Hepatocyte (in vitro differentiated cells): ENCODE measurements around the gene SLBP. TPM values are rescaled to one million over a fixed set of nuclear protein-coding genes. Genes with fewer than 3 reads are reported as not detected.

Experiments used
- DNase-seq: peaks from one replicate; pipeline ENCODE4 v3.0.0-alpha.2; 2016; ENCODE audit warnings: low spot score
- H2AFZ ChIP-seq: fragments of 200-600 bp; sonication (generic); 2 replicates; pipeline ENCODE4 v1.6.0; 2016; ENCODE audit warnings: antibody characterized with exemption, mild to moderate bottlenecking
- H3K27ac ChIP-seq: fragments of 200-600 bp; sonication (generic); 2 replicates; pipeline ENCODE4 v1.5.1; 2016; ENCODE audit warnings: mild to moderate bottlenecking
- H3K27me3 ChIP-seq: fragments of 200-600 bp; sonication (generic); 2 replicates; pipeline ENCODE4 v1.6.1; 2016
- H3K36me3 ChIP-seq: fragments of 200-600 bp; sonication (generic); replicated peaks from 2 replicates; pipeline ENCODE4 v1.5.1; 2016; ENCODE audit warnings: low read depth; ENCODE audit not compliant: insufficient read depth
- H3K4me1 ChIP-seq: fragments of 200-600 bp; sonication (generic); 2 replicates; pipeline ENCODE4 v1.5.1; 2016; ENCODE audit warnings: mild to moderate bottlenecking, moderate library complexity; ENCODE audit not compliant: insufficient read depth
- H3K4me2 ChIP-seq: fragments of 200-600 bp; sonication (generic); 2 replicates; pipeline ENCODE4 v1.6.0; 2016
- H3K4me3 ChIP-seq: fragments of 200-600 bp; sonication (generic); 2 replicates; pipeline ENCODE4 v1.5.1; 2016; ENCODE audit warnings: mild to moderate bottlenecking
- H3K79me2 ChIP-seq: fragments of 200-600 bp; sonication (generic); 2 replicates; pipeline ENCODE4 v1.6.0; 2017; ENCODE audit warnings: mild to moderate bottlenecking
- H3K9me2 ChIP-seq: fragments of 200-600 bp; sonication (generic); replicated peaks from 2 replicates; pipeline ENCODE4 v1.6.0; 2017; ENCODE audit warnings: mild to moderate bottlenecking; ENCODE audit not compliant: insufficient read depth
- H3K9me3 ChIP-seq: fragments of 200-600 bp; sonication (generic); 2 replicates; pipeline ENCODE4 v1.5.1; 2016; ENCODE audit warnings: low read depth, mild to moderate bottlenecking
- H4K20me1 ChIP-seq: fragments of 200-600 bp; sonication (generic); 2 replicates; pipeline ENCODE4 v1.6.0; 2016; ENCODE audit warnings: mild to moderate bottlenecking; ENCODE audit not compliant: insufficient read depth, poor library complexity, severe bottlenecking
- CTCF ChIP-seq: fragments of 200-600 bp; sonication (generic); IDR thresholded peaks from 2 replicates; pipeline ENCODE4 v1.5.1; 2016; ENCODE audit warnings: antibody characterized with exemption, mild to moderate bottlenecking; ENCODE audit not compliant: poor library complexity
- EZH2 ChIP-seq: fragments of 200-600 bp; sonication (generic); IDR thresholded peaks from 2 replicates; pipeline ENCODE4 v1.6.1; 2016; ENCODE audit warnings: antibody characterized with exemption, mild to moderate bottlenecking, borderline replicate concordance
- EZH2phosphoT487 ChIP-seq: fragments of 200-600 bp; sonication (generic); IDR thresholded peaks from one replicate; pipeline ENCODE4 v1.6.1; 2018; ENCODE audit warnings: antibody characterized with exemption, mild to moderate bottlenecking, low read depth, moderate library complexity; ENCODE audit not compliant: unreplicated experiment, severe bottlenecking
- WGBS: methylation state at CpG from one replicate; pipeline ENCODE4 v1.1.6; 2016; ENCODE audit warnings: low lambda C conversion rate; ENCODE audit errors: missing lambda C conversion rate; 5-methylcytosine and 5-hydroxymethylcytosine counted together
- polyA plus RNA-seq: library from polyadenylated mRNA; unstranded; fragments of >200 nt; fragmentation: Nextera tagmentation; extraction: Ambion mirVana; gene quantifications from 2 replicates; pipeline ENCODE4 v1.2.1, GENCODE V29; 2016
- total RNA-seq: library from RNA; depleted of rRNA; stranded (reverse); fragments of >200 nt; gene quantifications from 2 replicates; pipeline ENCODE4 v1.2.3, GENCODE V29; 2014

Gene SLBP
- total and polyA plus RNA-seq, 2 experiments from 2014 or later: 82.5 to 84.0 TPM

- peaks cover 72% of the 10 kb centered on the region for H3K79me2 ChIP-seq
- no peak overlapping the region for H3K27ac ChIP-seq
- H3K4me2 ChIP-seq: peak overlapping the region; percentile 95
- peaks cover 14% of the 10 kb centered on the region for H3K4me1 ChIP-seq
- H3K9me2 ChIP-seq: no peaks in the 10 kb centered on the region
- H4K20me1 ChIP-seq: peaks cover 14% of the 10 kb centered on the region
- WGBS: 82% methylated on average over 9 of the region's 9 CpGs
- TF ChIP-seq EZH2phosphoT487 (no peak), CTCF (no peak), EZH2 (no peak)
- H3K36me3 ChIP-seq: no peaks in the 10 kb centered on the region
- H2AFZ ChIP-seq: no peak overlapping the region
- no peaks in the 10 kb centered on the region for H3K9me3 ChIP-seq
- DNase-seq: no peak
- H3K27me3 ChIP-seq: no peaks in the 10 kb centered on the region
- no peak overlapping the region for H3K4me3 ChIP-seq
Observed at GRCh38 chr4:1714303-1715001, 2.3 kb upstream of the SLBP start.

GRCh38 chr4:1713003-1713851, 1.1 kb upstream of the SLBP start:
- Histone ChIP-seq H3K27me3 (no peaks in the 10 kb centered on the region), H3K4me1 (peaks cover 25% of the 10 kb centered on the region), H3K27ac (peak overlapping the region; percentile 100), H4K20me1 (peaks cover 19% of the 10 kb centered on the region), H3K4me3 (peak overlapping the region; percentile 46), H3K79me2 (peaks cover 71% of the 10 kb centered on the region), H3K9me3 (no peaks in the 10 kb centered on the region), H3K4me2 (peak overlapping the region; percentile 95), H3K9me2 (no peaks in the 10 kb centered on the region), H2AFZ (peak overlapping the region; percentile 69), H3K36me3 (no peaks in the 10 kb centered on the region)
- TF ChIP-seq EZH2 (no peak), EZH2phosphoT487 (no peak), CTCF (no peak)
- DNase-seq: no peak
- WGBS: 31% methylated on average over 35 of the region's 35 CpGs

DNA sequence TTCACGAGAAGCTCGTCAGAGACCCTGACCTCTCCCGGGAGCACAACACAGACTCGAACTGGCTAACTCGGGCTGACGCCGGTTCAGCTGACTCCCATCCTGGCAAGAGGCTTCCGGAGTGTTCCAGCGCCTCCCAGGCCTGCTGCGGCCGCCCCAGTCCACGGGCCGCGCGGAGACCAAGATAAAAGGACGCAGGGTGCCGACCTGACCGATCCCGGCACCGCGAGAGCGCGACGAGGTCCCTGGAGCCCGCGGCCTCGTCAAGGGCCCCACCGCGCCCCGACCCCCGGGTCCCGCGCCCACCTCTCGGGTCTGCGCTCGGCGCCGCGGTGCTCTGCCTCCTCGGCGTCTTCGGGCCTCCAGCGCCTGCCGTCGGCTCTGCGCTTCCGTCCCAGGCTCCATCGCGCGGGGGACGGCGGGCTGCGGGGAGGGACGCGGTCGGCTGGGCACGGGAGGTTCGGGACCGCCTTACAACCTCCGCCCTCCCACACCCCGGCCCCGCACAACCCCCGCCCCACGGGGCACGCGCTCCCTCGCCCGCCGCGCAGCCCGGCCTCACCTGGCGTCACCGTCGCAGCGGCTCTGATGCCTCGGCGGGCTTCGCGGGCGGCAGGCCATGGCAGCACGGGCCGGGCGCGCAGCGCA, 426 bp downstream of the SLBP start:
- Histone ChIP-seq H3K9me2 (no peaks in the 10 kb centered on the region), H3K4me2 (peak overlapping the region; percentile 95), H2AFZ (peak overlapping the region; percentile 67), H3K27me3 (no peaks in the 10 kb centered on the region), H3K79me2 (peaks cover 68% of the 10 kb centered on the region), H3K36me3 (no peaks in the 10 kb centered on the region), H4K20me1 (peaks cover 21% of the 10 kb centered on the region), H3K4me1 (peaks cover 27% of the 10 kb centered on the region), H3K9me3 (no peaks in the 10 kb centered on the region), H3K27ac (peak overlapping the region; percentile 100), H3K4me3 (peak overlapping the region; percentile 79)
- TF ChIP-seq EZH2phosphoT487 (no peak), EZH2 (no peak), CTCF (no peak)
- under 1% methylated on average over 30 of the region's 85 CpGs for WGBS
- DNase-seq: peak; percentile 71
